ENCODE results near the gene WDR44.
A peak's percentile ranks its signal among the peaks of the same experiment; 100 is the strongest.
"Not testable (repeated sequence)": the region's sequence is repeated elsewhere in the genome, so short reads cannot be mapped to it uniquely, and the experiment has no call there.

Gene WDR44

GRCh38 chrX:118364261-118364660 lies 18.4 kb downstream of the WDR44 start:
- no peak for DNase-seq

DNA sequence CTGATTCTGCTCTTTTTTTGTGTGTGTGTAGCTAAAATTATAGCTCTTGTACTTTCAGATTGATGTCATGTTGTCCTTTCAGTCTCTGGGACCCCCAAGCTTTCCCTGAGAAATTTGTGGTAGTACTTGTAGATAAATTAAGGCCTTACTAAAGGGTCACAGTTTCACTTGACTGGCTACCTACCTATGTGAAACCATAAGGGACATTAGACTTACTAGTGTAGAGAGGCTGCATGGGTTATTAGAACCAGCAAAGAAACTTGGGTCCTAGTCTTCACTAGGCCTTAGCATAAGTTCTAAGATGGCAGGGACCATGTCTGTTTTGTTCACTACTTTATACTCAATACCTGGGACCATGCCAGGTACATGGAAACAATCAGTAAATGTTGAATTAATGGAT lies 21.4 kb downstream of the WDR44 start:
- DNase-seq = no peak

- DNase-seq = no peak
These were observed 22.5 kb downstream of the WDR44 start for GRCh38 chrX:118368398-118368797.

DNA sequence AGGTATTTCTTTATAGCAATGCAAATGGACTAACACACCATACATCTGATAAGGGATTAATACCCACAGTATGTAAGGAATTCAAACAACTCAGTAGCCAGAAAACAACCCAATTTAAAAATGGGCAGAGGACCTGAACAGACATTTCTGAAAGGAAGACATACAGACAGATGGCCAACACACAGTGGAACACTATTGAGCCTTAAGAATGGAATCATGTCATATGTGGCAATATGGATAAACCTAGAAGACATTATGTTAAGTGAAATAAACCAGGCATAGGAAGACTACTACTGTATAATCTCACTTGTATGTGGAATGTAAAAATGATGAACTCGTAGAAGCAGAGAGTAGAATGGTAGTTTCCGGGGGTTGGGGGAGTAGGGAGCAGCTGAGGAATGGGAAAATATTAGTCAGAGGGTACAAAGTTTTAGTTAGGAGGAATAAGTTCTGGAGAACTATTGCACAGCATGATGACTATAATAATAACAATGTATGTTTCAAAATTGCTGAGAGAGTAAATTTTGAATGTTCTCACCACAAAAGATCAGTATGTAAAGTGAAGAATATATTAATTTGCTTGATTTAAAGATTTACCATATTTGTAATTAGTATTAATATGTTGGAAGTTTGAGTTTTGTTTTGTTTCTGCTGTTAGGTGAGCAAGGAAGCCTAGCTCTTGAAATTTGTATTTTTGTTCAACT lies 25.2 kb downstream of the WDR44 start:
- DNase-seq = no peak

- no peak for DNase-seq
These were observed 27.6 kb downstream of the WDR44 start for GRCh38 chrX:118373538-118373937.

DNA sequence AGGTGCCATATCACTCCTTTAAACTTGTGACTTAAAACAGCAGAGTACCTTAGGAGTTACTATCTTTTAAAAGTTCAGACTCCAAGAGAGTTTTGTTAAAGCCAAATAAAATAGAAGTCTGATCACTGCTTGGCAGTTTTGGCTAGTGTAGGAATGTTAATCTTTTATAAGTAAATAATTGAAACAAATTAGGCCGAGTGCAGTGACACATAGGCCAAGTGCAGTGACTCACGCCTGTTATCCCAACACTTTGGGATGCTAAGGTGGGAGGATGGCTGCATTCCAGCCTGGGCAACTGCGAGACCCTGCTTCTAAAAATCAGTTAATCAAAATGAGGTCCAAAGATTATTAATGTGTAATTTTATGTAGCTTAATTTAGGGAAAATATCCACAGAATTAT lies 37.2 kb downstream of the WDR44 start:
- DNase-seq = no peak

GRCh38 chrX:118392716-118393115 lies 46.8 kb downstream of the WDR44 start:
- DNase-seq = no peak

DNA sequence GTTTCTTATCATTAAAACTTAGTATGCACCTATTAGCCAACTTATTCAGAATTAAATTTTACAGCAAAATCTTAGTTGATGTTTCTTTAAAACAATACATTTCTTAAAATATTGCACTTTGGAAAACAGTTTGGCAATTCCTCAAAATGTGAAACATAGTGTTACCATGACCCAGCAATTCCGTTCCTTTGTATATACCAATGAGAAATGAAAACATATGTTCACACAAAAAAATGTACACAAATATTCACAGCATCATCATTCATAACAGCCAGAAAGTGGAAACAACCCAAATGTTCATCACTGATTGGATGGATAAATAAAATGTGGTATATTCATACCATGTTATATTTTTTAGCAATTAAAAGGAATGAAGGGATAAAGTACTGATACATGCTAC lies 50.2 kb downstream of the WDR44 start:
- DNase-seq = no peak

GRCh38 chrX:118418811-118419251 lies 72.9 kb downstream of the WDR44 start:
- DNase-seq = no peak

DNA sequence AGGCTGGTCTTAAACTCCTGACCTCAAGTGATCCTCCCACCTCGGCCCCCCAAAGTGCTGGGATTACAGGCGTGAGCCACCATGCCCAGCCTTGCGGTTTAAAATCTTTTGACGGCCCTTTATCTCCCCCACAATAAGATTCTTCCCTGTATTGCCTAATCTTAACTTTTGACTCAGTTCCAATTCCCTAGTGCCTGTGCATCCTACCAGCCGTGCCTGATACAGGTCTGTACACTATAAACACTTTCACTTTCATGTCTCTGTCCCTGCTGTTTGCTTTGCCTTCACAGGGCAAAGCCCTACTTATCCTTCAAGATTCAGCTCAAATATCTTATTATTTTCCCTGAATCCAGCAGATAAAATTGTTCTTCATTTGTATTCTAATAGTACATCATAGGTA lies 74.6 kb downstream of the WDR44 start:
- DNase-seq = no peak

DNA sequence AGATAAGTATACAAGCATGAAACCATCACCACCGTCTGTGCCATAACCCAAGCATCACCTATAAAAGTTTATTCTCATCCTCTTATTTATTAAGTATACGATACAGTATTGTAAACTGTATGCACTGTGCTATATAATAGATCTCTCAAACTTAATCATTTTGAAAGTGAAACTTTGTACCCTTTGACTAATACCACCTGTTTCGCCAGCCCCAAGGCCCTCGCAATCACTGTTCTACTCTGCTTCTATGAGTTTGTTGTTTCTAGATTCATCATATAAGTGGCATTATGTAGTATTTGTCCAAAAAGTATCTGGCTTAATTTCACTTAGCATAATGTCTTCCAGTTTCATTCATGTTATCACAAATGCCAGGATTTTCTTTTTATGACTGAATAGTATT lies 77.7 kb downstream of the WDR44 start:
- DNase-seq = no peak

GRCh38 chrX:118432799-118433198 lies 86.9 kb downstream of the WDR44 start:
- no peak for DNase-seq

DNA sequence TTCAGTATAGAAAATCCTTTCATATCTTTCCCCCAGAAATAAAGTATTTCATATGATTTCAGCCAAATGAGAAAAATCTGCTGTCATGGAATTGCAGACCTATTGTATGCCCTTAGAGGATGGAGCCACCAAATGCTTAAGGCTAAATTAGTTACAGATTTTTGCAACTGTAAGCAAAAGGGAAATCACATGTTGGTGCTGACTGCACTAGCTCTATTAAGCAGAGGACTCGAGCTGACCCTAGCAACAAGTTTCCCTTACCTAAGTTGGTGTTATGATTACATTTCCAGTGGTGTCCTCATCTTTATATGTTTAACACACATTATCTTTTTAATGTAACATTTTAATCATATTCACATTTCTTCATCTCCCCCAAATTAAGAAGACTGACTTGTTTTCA lies 91.4 kb downstream of the WDR44 start:
- no peak for DNase-seq

- DNase-seq = no peak
These were observed 102.4 kb downstream of the WDR44 start for GRCh38 chrX:118448273-118448783.

GRCh38 chrX:118455013-118455412 lies 109.1 kb downstream of the WDR44 start:
- no peak for DNase-seq

GRCh38 chrX:118459494-118459893 lies 113.6 kb downstream of the WDR44 start:
- peak; percentile 62 for DNase-seq

GRCh38 chrX:118464501-118464900 lies 118.6 kb downstream of the WDR44 start:
- no peak for DNase-seq

GRCh38 chrX:118468122-118468521 lies 122.2 kb downstream of the WDR44 start:
- no peak for DNase-seq

DNA sequence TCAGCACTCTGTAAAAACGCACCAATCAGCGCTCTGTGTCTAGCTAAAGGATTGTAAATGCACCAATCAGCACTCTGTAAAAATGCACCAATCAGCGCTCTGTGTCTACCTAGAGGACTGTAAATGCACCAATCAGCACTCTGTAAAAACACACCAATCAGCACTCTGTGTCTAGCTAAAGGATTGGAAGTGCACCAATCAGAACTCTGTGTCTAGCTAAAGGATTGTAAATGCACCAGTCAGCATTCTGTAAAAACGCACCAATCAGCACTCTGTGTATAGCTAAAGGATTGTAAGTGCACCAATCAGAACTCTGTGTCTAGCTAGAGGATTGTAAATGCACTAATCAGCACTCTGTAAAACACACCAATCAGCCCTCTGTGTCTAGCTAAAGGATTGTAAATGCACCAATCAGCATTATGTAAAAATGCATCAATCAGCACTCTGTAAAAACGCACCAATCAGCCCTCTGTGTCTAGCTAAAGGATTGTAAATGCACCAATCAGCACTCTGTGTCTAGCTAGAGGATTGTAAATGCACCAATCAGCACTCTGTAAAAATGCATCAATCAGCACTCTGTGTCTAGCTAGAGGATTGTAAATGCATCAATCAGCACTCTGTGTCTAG lies 124.9 kb downstream of the WDR44 start:
- not testable (repeated sequence) for DNase-seq

DNA sequence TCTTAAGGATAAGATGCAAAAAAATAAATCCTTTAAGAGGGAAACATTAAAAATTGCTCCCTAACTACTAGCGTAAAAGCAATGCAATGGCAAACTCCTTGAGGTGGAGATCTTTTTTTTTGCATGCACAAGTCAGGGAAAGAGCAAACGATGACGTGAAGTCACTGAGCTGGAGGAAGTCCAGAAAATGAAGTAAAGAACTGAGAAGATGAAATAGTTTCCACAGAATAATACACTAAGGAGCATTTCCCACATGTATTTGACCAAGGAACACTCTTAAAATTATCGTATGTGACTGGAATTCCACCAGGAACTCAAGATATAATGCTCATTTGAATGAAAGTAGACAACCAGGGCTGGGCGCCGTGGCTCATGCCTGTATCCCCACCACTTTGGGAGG lies 128.7 kb downstream of the WDR44 start:
- no peak for DNase-seq

GRCh38 chrX:118475903-118476302 lies 130.0 kb downstream of the WDR44 start:
- no peak for DNase-seq

- DNase-seq = no peak
These were observed 134.3 kb downstream of the WDR44 start for GRCh38 chrX:118480172-118480571.

GRCh38 chrX:118482384-118482783 lies 136.5 kb downstream of the WDR44 start:
- DNase-seq = not testable (repeated sequence)

- DNase-seq = no peak
These were observed 138.5 kb downstream of the WDR44 start for GRCh38 chrX:118484216-118484903.

All from NCI-H1092 treated with DMSO at 0.1 percent for 48 hours (cell line).